ENCODE measurements around the gene RAX. TPM values are rescaled to one million over a fixed set of nuclear protein-coding genes. Genes with fewer than 3 reads are reported as not detected.

The RAX gene
- total RNA-seq, 1 experiment from 2014 or later, result 0.37 TPM

DNA sequence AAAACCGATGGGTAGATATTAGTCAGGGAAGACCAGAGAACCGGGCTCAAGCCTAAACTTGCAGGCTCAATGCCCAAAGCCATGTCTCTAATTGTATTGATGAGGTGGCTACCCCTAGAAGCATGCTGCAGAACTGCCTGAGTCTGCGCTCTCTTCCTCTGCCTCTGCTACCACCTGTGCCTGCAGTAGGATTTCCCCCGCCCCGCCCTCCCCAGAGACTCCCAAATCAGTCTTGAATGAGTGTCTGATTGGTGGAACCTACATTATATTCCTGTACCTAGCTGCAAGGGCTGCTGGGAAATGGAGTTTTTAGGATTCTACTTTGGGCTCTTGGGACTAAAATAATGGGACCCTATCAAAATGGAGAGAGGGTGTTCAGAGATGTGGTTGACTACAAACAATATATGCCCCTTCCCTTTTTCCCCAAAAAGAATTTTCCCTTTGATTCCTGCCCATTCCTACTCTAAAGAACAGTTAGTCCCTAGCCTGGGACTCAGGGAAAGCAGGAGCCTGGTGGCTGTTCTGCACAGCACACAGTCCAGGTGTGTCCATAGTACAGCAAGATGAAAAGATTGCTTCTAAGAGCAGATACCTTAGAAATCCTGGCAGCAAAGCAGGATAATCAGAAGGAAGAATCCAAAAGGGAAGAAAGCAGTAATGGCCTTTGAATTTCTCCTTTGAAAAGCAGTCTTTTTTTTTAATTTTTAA, 40.8 kb downstream of the RAX start:
- Histone ChIP-seq H3K14ac (ENCODE audit: insufficient read depth, low read length) (no peak overlapping the region), H3K79me2 (ENCODE audit: insufficient read depth, low read length) (no peaks in the 10 kb centered on the region), H2BK5ac (ENCODE audit: insufficient read length, low read length) (no peak overlapping the region), H4K8ac (replicated peaks; ENCODE audit: insufficient read length, low read depth, low read length) (no peak overlapping the region), H4K5ac (ENCODE audit: insufficient read length, low read depth, low read length) (no peak overlapping the region), H3K9me3 (ENCODE audit: control insufficient read depth, low read depth, low read length) (no peaks in the 10 kb centered on the region), H3K27me3 (ENCODE audit: insufficient read depth, low read length) (no peaks in the 10 kb centered on the region), H2BK15ac (ENCODE audit: low read depth, low read length) (no peak overlapping the region), H2BK12ac (ENCODE audit: insufficient read length, low read depth, low read length) (no peak overlapping the region), H2AK5ac (ENCODE audit: insufficient read length, low read length) (no peak overlapping the region), H3K27ac (ENCODE audit: insufficient read length, low read depth, low read length) (no peak overlapping the region), H3K4me2 (ENCODE audit: insufficient read depth, insufficient read length, low read length) (no peak overlapping the region), H3K56ac (ENCODE audit: insufficient read length, low read depth, low read length) (no peak overlapping the region), H3K23me2 (ENCODE audit: insufficient read length, low read depth, low read length, poor library complexity, severe bottlenecking) (no peaks in the 10 kb centered on the region), H4K20me1 (ENCODE audit: control insufficient read depth, insufficient read depth, insufficient read length) (no peaks in the 10 kb centered on the region), H3K4me1 (ENCODE audit: insufficient read depth, low read length) (no peaks in the 10 kb centered on the region), H3T11ph (ENCODE audit: low read length) (no peak overlapping the region), H3K18ac (ENCODE audit: insufficient read length, low read depth, low read length) (no peak overlapping the region), H3K79me1 (ENCODE audit: insufficient read depth, low read depth, low read length, poor library complexity, severe bottlenecking) (no peaks in the 10 kb centered on the region), H2BK120ac (ENCODE audit: low read depth, low read length, poor library complexity, severe bottlenecking) (no peak overlapping the region), H2AFZ (ENCODE audit: low read length) (no peak overlapping the region), H3K9ac (ENCODE audit: extremely low read depth, insufficient read length, low read length) (no peak overlapping the region), H3K23ac (ENCODE audit: insufficient read length, low read depth, low read length) (no peak overlapping the region), H2BK20ac (ENCODE audit: low read depth, low read length, poor library complexity, severe bottlenecking) (no peak overlapping the region), H4K91ac (ENCODE audit: insufficient read length, low read depth, low read length) (no peak overlapping the region), H3K4ac (ENCODE audit: low read depth, low read length) (no peak overlapping the region)
- DNase-seq, result peak; percentile 81
- WGBS (ENCODE audit: extremely low coverage, insufficient read length, low lambda C conversion rate), result no CpG with 5 or more reads among the region's 5 CpGs
- peaks cover 49% of the 10 kb centered on the region for H3K27me3 Mint-ChIP-seq (ENCODE audit: low read depth)
- no peak overlapping the region for H3K27ac Mint-ChIP-seq
- H3K36me3 Mint-ChIP-seq (ENCODE audit: insufficient read depth in 1 of 3, low read depth in 3 of 3), result no peaks in the 10 kb centered on the region
- TF ChIP-seq, protein P1, sequence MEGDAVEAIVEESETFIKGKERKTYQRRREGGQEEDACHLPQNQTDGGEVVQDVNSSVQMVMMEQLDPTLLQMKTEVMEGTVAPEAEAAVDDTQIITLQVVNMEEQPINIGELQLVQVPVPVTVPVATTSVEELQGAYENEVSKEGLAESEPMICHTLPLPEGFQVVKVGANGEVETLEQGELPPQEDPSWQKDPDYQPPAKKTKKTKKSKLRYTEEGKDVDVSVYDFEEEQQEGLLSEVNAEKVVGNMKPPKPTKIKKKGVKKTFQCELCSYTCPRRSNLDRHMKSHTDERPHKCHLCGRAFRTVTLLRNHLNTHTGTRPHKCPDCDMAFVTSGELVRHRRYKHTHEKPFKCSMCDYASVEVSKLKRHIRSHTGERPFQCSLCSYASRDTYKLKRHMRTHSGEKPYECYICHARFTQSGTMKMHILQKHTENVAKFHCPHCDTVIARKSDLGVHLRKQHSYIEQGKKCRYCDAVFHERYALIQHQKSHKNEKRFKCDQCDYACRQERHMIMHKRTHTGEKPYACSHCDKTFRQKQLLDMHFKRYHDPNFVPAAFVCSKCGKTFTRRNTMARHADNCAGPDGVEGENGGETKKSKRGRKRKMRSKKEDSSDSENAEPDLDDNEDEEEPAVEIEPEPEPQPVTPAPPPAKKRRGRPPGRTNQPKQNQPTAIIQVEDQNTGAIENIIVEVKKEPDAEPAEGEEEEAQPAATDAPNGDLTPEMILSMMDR (conservative IDR thresholded peaks at IDR 0.05), result no peak
- H3K9me3 Mint-ChIP-seq, result peaks cover 0 to 2% of the 10 kb centered on the region in 2 experiments; a peak in 2 of 5 replicates
- H3K4me1 Mint-ChIP-seq, result peaks cover 2% of the 10 kb centered on the region in 2 experiments; a peak in 1 of 4 replicates
- H3K4me3 Mint-ChIP-seq, result no peak overlapping the region
